Hepatocyte (in vitro differentiated cells): Measurements from ENCODE around the gene MPC1. TPM values are rescaled to one million over a fixed set of nuclear protein-coding genes. Genes with fewer than 3 reads are reported as not detected.
"Not testable (repeated sequence)": the region's sequence is repeated elsewhere in the genome, so short reads cannot be mapped to it uniquely, and the experiment has no call there.

ENCODE experiments used
- DNase-seq: peaks from one replicate; pipeline ENCODE4 v3.0.0-alpha.2; 2016; ENCODE audit warnings: low spot score
- H2AFZ ChIP-seq: fragments of 200-600 bp; sonication (generic); 2 replicates; pipeline ENCODE4 v1.6.0; 2016; ENCODE audit warnings: antibody characterized with exemption, mild to moderate bottlenecking
- H3K27ac ChIP-seq: fragments of 200-600 bp; sonication (generic); 2 replicates; pipeline ENCODE4 v1.5.1; 2016; ENCODE audit warnings: mild to moderate bottlenecking
- H3K27me3 ChIP-seq: fragments of 200-600 bp; sonication (generic); 2 replicates; pipeline ENCODE4 v1.6.1; 2016
- H3K36me3 ChIP-seq: fragments of 200-600 bp; sonication (generic); replicated peaks from 2 replicates; pipeline ENCODE4 v1.5.1; 2016; ENCODE audit warnings: low read depth; ENCODE audit not compliant: insufficient read depth
- H3K4me1 ChIP-seq: fragments of 200-600 bp; sonication (generic); 2 replicates; pipeline ENCODE4 v1.5.1; 2016; ENCODE audit warnings: mild to moderate bottlenecking, moderate library complexity; ENCODE audit not compliant: insufficient read depth
- H3K4me2 ChIP-seq: fragments of 200-600 bp; sonication (generic); 2 replicates; pipeline ENCODE4 v1.6.0; 2016
- H3K4me3 ChIP-seq: fragments of 200-600 bp; sonication (generic); 2 replicates; pipeline ENCODE4 v1.5.1; 2016; ENCODE audit warnings: mild to moderate bottlenecking
- H3K79me2 ChIP-seq: fragments of 200-600 bp; sonication (generic); 2 replicates; pipeline ENCODE4 v1.6.0; 2017; ENCODE audit warnings: mild to moderate bottlenecking
- H3K9me2 ChIP-seq: fragments of 200-600 bp; sonication (generic); replicated peaks from 2 replicates; pipeline ENCODE4 v1.6.0; 2017; ENCODE audit warnings: mild to moderate bottlenecking; ENCODE audit not compliant: insufficient read depth
- H3K9me3 ChIP-seq: fragments of 200-600 bp; sonication (generic); 2 replicates; pipeline ENCODE4 v1.5.1; 2016; ENCODE audit warnings: low read depth, mild to moderate bottlenecking
- H4K20me1 ChIP-seq: fragments of 200-600 bp; sonication (generic); 2 replicates; pipeline ENCODE4 v1.6.0; 2016; ENCODE audit warnings: mild to moderate bottlenecking; ENCODE audit not compliant: insufficient read depth, poor library complexity, severe bottlenecking
- EZH2 ChIP-seq: fragments of 200-600 bp; sonication (generic); IDR thresholded peaks from 2 replicates; pipeline ENCODE4 v1.6.1; 2016; ENCODE audit warnings: antibody characterized with exemption, mild to moderate bottlenecking, borderline replicate concordance
- EZH2phosphoT487 ChIP-seq: fragments of 200-600 bp; sonication (generic); IDR thresholded peaks from one replicate; pipeline ENCODE4 v1.6.1; 2018; ENCODE audit warnings: antibody characterized with exemption, mild to moderate bottlenecking, low read depth, moderate library complexity; ENCODE audit not compliant: unreplicated experiment, severe bottlenecking
- WGBS: methylation state at CpG from one replicate; pipeline ENCODE4 v1.1.6; 2016; ENCODE audit warnings: low lambda C conversion rate; ENCODE audit errors: missing lambda C conversion rate; 5-methylcytosine and 5-hydroxymethylcytosine counted together
- polyA plus RNA-seq: library from polyadenylated mRNA; unstranded; fragments of >200 nt; fragmentation: Nextera tagmentation; extraction: Ambion mirVana; gene quantifications from 2 replicates; pipeline ENCODE4 v1.2.1, GENCODE V29; 2016
- total RNA-seq: library from RNA; depleted of rRNA; stranded (reverse); fragments of >200 nt; gene quantifications from 2 replicates; pipeline ENCODE4 v1.2.3, GENCODE V29; 2014
- TF ChIP-seq, protein P1 (sequence below): fragments of 200-600 bp; sonication (generic); IDR thresholded peaks from 2 replicates; pipeline ENCODE4 v1.5.1; 2016; ENCODE audit warnings: antibody characterized with exemption, mild to moderate bottlenecking; ENCODE audit not compliant: poor library complexity

MPC1 gene
- total and polyA plus RNA-seq, 2 experiments from 2014 or later = 70.2 to 75.4 TPM

DNA sequence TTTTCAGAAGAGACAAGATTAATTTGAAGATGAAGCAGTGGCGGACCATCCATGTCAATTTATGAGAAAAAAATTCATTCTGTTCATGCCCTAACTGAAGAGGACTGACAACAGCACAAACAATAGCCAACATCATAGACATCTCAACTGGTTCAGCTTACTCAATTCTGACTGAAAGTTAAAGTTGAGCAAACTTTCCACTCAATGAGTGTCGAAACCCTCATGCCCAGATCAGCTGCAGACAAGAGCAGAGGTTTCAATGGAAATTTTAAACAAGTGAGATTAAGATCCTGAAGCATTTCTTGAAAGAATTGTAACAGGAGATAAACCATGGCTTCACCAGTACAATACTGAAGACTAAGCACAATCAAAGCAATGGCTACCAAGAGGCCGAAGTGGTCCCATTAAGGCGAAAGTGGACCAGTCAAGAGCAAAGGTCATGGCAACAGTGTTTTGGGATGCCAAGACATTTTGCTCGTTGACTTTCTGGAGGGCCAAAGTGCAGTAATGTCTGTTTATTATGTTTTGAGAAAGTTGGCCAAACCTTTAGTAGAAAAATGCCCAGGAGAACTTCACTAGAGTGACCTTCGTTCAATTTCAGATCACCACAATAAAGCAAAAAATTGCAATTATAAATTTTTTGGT is 34.3 kb downstream of the MPC1 start:
- peak overlapping the region; percentile 3 for H3K27ac ChIP-seq
- TF ChIP-seq, protein P1, sequence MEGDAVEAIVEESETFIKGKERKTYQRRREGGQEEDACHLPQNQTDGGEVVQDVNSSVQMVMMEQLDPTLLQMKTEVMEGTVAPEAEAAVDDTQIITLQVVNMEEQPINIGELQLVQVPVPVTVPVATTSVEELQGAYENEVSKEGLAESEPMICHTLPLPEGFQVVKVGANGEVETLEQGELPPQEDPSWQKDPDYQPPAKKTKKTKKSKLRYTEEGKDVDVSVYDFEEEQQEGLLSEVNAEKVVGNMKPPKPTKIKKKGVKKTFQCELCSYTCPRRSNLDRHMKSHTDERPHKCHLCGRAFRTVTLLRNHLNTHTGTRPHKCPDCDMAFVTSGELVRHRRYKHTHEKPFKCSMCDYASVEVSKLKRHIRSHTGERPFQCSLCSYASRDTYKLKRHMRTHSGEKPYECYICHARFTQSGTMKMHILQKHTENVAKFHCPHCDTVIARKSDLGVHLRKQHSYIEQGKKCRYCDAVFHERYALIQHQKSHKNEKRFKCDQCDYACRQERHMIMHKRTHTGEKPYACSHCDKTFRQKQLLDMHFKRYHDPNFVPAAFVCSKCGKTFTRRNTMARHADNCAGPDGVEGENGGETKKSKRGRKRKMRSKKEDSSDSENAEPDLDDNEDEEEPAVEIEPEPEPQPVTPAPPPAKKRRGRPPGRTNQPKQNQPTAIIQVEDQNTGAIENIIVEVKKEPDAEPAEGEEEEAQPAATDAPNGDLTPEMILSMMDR = no peak
- no peak for TF ChIP-seq EZH2phosphoT487
- TF ChIP-seq EZH2 = no peak
- peaks cover 6% of the 10 kb centered on the region for H3K4me1 ChIP-seq
- no peak overlapping the region for H2AFZ ChIP-seq
- no peaks in the 10 kb centered on the region for H4K20me1 ChIP-seq
- H3K36me3 ChIP-seq = no peaks in the 10 kb centered on the region
- no peak overlapping the region for H3K4me2 ChIP-seq
- 89% methylated on average over 6 of the region's 6 CpGs for WGBS
- peaks cover 3% of the 10 kb centered on the region for H3K79me2 ChIP-seq
- no peak for DNase-seq
- no peaks in the 10 kb centered on the region for H3K27me3 ChIP-seq
- H3K4me3 ChIP-seq = no peak overlapping the region
- no peaks in the 10 kb centered on the region for H3K9me3 ChIP-seq
- no peaks in the 10 kb centered on the region for H3K9me2 ChIP-seq

DNA sequence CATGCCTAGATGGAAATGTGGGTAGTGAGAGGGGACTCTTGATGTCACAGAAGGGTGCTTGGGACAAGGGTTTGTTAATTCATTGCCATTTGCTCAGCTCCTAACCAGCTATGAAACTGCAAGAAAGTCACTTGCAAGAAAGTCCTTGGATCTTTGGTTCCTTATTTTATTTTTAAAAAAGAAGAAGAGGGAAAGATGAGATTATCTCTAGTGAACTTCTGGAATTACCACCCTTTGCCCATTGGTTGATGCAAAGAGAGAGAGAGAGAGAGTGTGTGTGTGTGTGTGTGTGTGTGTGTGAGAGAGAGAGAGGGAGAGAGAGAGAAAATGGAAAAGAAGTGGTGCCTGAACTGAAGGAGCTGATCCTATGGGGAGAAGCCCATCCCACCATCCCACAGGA is 35.8 kb downstream of the MPC1 start:
- no peaks in the 10 kb centered on the region for H3K9me2 ChIP-seq
- peaks cover 12% of the 10 kb centered on the region for H3K79me2 ChIP-seq

DNA sequence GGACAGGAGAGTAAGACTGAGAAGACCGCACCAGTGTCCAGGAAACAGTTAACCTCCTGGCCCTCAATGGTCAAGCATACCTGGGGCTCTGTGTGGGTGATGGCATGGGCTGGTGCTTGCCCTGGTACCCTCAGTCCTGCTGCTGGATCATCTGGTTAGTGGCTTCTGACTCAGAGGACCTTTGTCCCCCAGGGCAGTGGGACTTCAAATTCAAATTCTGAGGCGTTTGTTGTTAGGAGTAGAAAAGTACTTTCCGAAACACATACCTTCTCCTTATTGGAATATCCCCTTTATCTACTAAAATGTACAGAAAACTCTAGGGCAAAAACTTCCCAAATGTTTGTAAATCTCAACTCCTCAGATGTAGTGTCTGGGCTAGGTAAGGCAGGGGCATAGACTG is 36.3 kb downstream of the MPC1 start:
- Histone ChIP-seq H2AFZ (no peak overlapping the region), H3K27me3 (no peaks in the 10 kb centered on the region), H3K36me3 (no peaks in the 10 kb centered on the region), H3K4me3 (no peak overlapping the region), H3K9me3 (no peaks in the 10 kb centered on the region), H3K4me1 (peaks cover 10% of the 10 kb centered on the region), H3K9me2 (no peaks in the 10 kb centered on the region), H3K27ac (no peak overlapping the region), H3K79me2 (peaks cover 17% of the 10 kb centered on the region), H3K4me2 (no peak overlapping the region), H4K20me1 (peaks cover 2% of the 10 kb centered on the region)
- DNase-seq = no peak
- TF ChIP-seq EZH2 = no peak
- TF ChIP-seq, protein P1 = no peak
- no peak for TF ChIP-seq EZH2phosphoT487
- WGBS = 83% methylated on average over 3 of the region's 3 CpGs

More for the DNA sequence above, 35.8 kb downstream of the MPC1 start:
- Histone ChIP-seq H2AFZ (no peak overlapping the region), H3K9me3 (no peaks in the 10 kb centered on the region), H4K20me1 (no peaks in the 10 kb centered on the region), H3K36me3 (no peaks in the 10 kb centered on the region), H3K27me3 (no peaks in the 10 kb centered on the region), H3K27ac (no peak overlapping the region), H3K4me2 (no peak overlapping the region), H3K4me3 (no peak overlapping the region), H3K4me1 (peaks cover 8% of the 10 kb centered on the region)
- no peak for TF ChIP-seq EZH2
- TF ChIP-seq, protein P1 = no peak
- TF ChIP-seq EZH2phosphoT487 = no peak
- no peak for DNase-seq

DNA sequence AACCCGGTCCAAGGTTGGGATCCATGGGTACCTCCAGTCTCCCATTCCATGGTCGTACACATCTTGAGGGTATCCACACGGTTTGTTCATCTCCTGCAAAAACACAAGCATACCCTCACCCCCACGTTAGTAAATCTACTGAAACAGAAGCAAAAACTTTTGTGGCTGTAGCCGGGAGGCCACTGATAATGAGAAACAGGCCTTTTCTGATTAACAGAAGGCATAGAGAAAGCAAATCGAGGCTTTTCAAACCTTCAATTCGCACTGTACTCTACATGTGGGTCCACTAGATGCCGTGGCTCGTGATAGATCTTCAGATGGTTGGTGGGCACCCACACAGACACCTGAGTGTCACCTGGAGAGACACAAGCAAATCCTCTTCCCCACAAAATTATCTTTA is 37.1 kb downstream of the MPC1 start:
- H3K9me2 ChIP-seq, H3K4me3 ChIP-seq, H3K27me3 ChIP-seq, H3K9me3 ChIP-seq, H2AFZ ChIP-seq, H3K27ac ChIP-seq, H3K4me2 ChIP-seq, DNase-seq, H3K36me3 ChIP-seq: not testable (repeated sequence)
- 85% methylated on average over 9 of the region's 9 CpGs for WGBS
- Histone ChIP-seq H3K79me2 (peaks cover 25% of the 10 kb centered on the region), H4K20me1 (peaks cover 10% of the 10 kb centered on the region), H3K4me1 (peaks cover 18% of the 10 kb centered on the region)

DNA sequence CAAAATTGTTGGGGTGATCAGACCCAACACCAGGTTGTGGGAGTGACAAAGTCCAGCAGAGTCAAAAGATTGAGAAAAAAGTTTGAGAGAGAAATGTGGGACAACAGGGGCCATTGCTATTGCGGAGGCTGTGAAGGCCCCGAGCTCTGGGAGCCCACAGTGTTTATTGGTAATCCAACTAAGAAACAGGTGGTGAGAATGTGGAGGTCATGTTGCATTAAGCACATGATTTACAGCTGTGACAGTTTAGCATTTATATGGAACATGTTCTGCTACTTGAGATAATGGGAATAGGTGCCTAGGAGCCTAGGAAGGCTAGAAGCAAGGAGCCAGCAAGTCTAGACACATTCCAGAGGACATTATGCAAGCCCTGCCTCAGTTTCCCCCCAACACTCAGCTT is 37.8 kb downstream of the MPC1 start:
- Histone ChIP-seq H3K79me2 (peaks cover 32% of the 10 kb centered on the region), H4K20me1 (peaks cover 15% of the 10 kb centered on the region), H3K4me1 (peaks cover 21% of the 10 kb centered on the region)
- not testable (repeated sequence) for H3K4me2 ChIP-seq, H3K27ac ChIP-seq, H3K27me3 ChIP-seq, H3K9me3 ChIP-seq, DNase-seq, H2AFZ ChIP-seq, H3K36me3 ChIP-seq, H3K9me2 ChIP-seq, H3K4me3 ChIP-seq
- WGBS = 87% methylated on average over 2 of the region's 2 CpGs
